HG03175 (cell line): ENCODE data around the gene TAS2R50.

Source experiments
- ATAC-seq: cut with Tn5 transposase; IDR thresholded peaks from one replicate; pipeline ENCODE4 v1.9.1; 2021; ENCODE audit warnings: mild to moderate bottlenecking, moderate library complexity; ENCODE audit not compliant: unreplicated experiment

TAS2R50 gene

DNA sequence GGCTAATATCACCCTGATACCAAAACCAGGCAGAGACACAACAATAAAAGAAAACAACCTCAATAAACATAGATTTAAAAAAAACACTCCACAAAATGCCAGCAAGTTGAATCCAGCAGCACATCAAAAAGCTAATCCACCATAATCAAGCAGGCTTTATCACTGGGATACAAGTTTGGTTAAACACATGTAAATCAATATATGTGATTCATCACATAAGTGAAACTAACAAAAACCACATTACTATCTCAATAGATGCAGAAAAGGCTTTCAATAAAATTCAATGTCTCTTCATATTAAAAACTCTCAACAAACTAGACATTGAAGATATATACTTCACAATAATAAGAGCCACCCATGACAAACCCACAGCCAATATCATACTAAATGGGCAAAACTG, 30.6 kb downstream of the TAS2R50 start:
- no peak for ATAC-seq

GRCh38 chr12:10952645-10953044, 34.1 kb downstream of the TAS2R50 start:
- ATAC-seq = no peak

- ATAC-seq = no peak
Measured at GRCh38 chr12:10943167-10943566, 43.5 kb downstream of the TAS2R50 start.

- no peak for ATAC-seq
Measured at GRCh38 chr12:10941916-10942607, 44.6 kb downstream of the TAS2R50 start.

GRCh38 chr12:10941369-10941768, 45.3 kb downstream of the TAS2R50 start:
- no peak for ATAC-seq

DNA sequence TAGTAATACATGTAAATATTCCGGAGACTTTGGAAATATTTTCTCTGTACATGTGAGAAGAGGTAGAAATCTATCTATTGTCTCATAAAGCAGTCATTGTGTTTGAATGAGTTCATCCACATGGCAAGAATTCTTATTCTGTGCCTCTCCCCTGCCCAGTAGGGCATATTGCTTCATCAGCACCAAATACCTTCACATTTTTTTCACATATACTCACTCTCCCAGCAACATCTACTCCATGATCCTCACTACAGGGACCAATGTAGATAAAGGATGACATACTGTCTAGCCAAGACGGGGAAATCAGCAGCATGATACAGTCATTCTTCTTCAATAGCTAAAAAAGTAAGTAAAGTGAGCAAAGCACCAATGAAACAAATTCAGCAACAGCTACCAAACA, 46.3 kb downstream of the TAS2R50 start:
- no peak for ATAC-seq

- ATAC-seq = no peak
Measured at GRCh38 chr12:10939163-10939562, 47.5 kb downstream of the TAS2R50 start, which contains the start of gene TAS2R14. TAS2R14 (minus strand) TSS chr12:10939263; CDS start chr12:10939207, 56 bp downstream.

- no peak for ATAC-seq
Measured at GRCh38 chr12:10936506-10936905, 50.2 kb downstream of the TAS2R50 start.
